ENCODE results near the gene TTYH1.
"Not testable (repeated sequence)": the region's sequence is repeated elsewhere in the genome, so short reads cannot be mapped to it uniquely, and the experiment has no call there.

The TTYH1 gene

GRCh38 chr19:54415208-54415900 is at the start of gene TTYH1:
TTYH1 (plus strand) TSS chr19:54415464; CDS start chr19:54415553, 89 bp downstream.
- H3K4me1 ChIP-seq: no peaks in the 10 kb centered on the region
- H3K27me3 ChIP-seq (ENCODE audit: control insufficient read depth, insufficient read depth, low read length): peaks cover 5% of the 10 kb centered on the region
- no peak within 1 kb of the TSS for H3K4me3 ChIP-seq (ENCODE audit: low read depth, low read length)
- no peak for TF ChIP-seq CTCF (IDR thresholded peaks at IDR 0.05)
- no peak within 1 kb of the TSS for H3K9ac ChIP-seq
- no peak within 1 kb of the TSS for H3K4me2 ChIP-seq (ENCODE audit: low read length)
- no peaks in the 10 kb centered on the region for H3K79me2 ChIP-seq
- no peak within 1 kb of the TSS for H3K27ac ChIP-seq
- no peak within 1 kb of the TSS for H2AFZ ChIP-seq
- no peaks in the 10 kb centered on the region for H3K36me3 ChIP-seq (ENCODE audit: control insufficient read depth, insufficient read depth, low read length)
- no peaks in the 10 kb centered on the region for H3K9me3 ChIP-seq (ENCODE audit: control insufficient read depth, low read length)

GRCh38 chr19:54365798-54366197 is 49.5 kb upstream of the TTYH1 start:
- H3K27ac ChIP-seq; H3K4me1 ChIP-seq; H3K36me3 ChIP-seq (ENCODE audit: control insufficient read depth, insufficient read depth, low read length); H3K27me3 ChIP-seq (ENCODE audit: control insufficient read depth, insufficient read depth, low read length); H3K79me2 ChIP-seq; H3K9ac ChIP-seq; H3K4me3 ChIP-seq (ENCODE audit: low read depth, low read length); H3K4me2 ChIP-seq (ENCODE audit: low read length); H3K9me3 ChIP-seq (ENCODE audit: control insufficient read depth, low read length); H2AFZ ChIP-seq: not testable (repeated sequence)

- Histone ChIP-seq H3K4me2 (ENCODE audit: low read length) (no peak overlapping the region), H3K9ac (no peak overlapping the region), H3K36me3 (ENCODE audit: control insufficient read depth, insufficient read depth, low read length) (no peaks in the 10 kb centered on the region), H3K27me3 (ENCODE audit: control insufficient read depth, insufficient read depth, low read length) (no peaks in the 10 kb centered on the region), H3K79me2 (no peaks in the 10 kb centered on the region), H3K4me1 (no peaks in the 10 kb centered on the region), H3K27ac (no peak overlapping the region), H2AFZ (no peak overlapping the region), H3K9me3 (ENCODE audit: control insufficient read depth, low read length) (no peaks in the 10 kb centered on the region), H3K4me3 (ENCODE audit: low read depth, low read length) (no peak overlapping the region)
- no peak for TF ChIP-seq CTCF (IDR thresholded peaks at IDR 0.05)
Observed at GRCh38 chr19:54366811-54367210, 48.5 kb upstream of the TTYH1 start.

GRCh38 chr19:54369082-54369687 is 46.1 kb upstream of the TTYH1 start:
- H3K9me3 ChIP-seq (ENCODE audit: control insufficient read depth, low read length): no peaks in the 10 kb centered on the region
- H3K4me2 ChIP-seq (ENCODE audit: low read length): no peak overlapping the region
- H3K27ac ChIP-seq: no peak overlapping the region
- H2AFZ ChIP-seq: no peak overlapping the region
- no peaks in the 10 kb centered on the region for H3K27me3 ChIP-seq (ENCODE audit: control insufficient read depth, insufficient read depth, low read length)
- no peak overlapping the region for H3K4me3 ChIP-seq (ENCODE audit: low read depth, low read length)
- H3K4me1 ChIP-seq: no peaks in the 10 kb centered on the region
- H3K79me2 ChIP-seq: no peaks in the 10 kb centered on the region
- no peak for TF ChIP-seq CTCF (IDR thresholded peaks at IDR 0.05)
- H3K36me3 ChIP-seq (ENCODE audit: control insufficient read depth, insufficient read depth, low read length): no peaks in the 10 kb centered on the region
- H3K9ac ChIP-seq: no peak overlapping the region

- H3K9ac ChIP-seq; H3K4me2 ChIP-seq (ENCODE audit: low read length); H3K27ac ChIP-seq; H3K4me1 ChIP-seq; H3K36me3 ChIP-seq (ENCODE audit: control insufficient read depth, insufficient read depth, low read length); H3K9me3 ChIP-seq (ENCODE audit: control insufficient read depth, low read length); H3K27me3 ChIP-seq (ENCODE audit: control insufficient read depth, insufficient read depth, low read length); H3K79me2 ChIP-seq; H2AFZ ChIP-seq; H3K4me3 ChIP-seq (ENCODE audit: low read depth, low read length): not testable (repeated sequence)
Observed at GRCh38 chr19:54369688-54370433, 45.4 kb upstream of the TTYH1 start.

GRCh38 chr19:54370434-54370796 is 44.8 kb upstream of the TTYH1 start:
- not testable (repeated sequence) for H2AFZ ChIP-seq; H3K27ac ChIP-seq; H3K4me2 ChIP-seq (ENCODE audit: low read length); H3K4me3 ChIP-seq (ENCODE audit: low read depth, low read length); H3K9me3 ChIP-seq (ENCODE audit: control insufficient read depth, low read length); H3K27me3 ChIP-seq (ENCODE audit: control insufficient read depth, insufficient read depth, low read length); H3K4me1 ChIP-seq; H3K36me3 ChIP-seq (ENCODE audit: control insufficient read depth, insufficient read depth, low read length); H3K79me2 ChIP-seq; H3K9ac ChIP-seq

- H3K9me3 ChIP-seq (ENCODE audit: control insufficient read depth, low read length); H3K27ac ChIP-seq; H3K36me3 ChIP-seq (ENCODE audit: control insufficient read depth, insufficient read depth, low read length); H3K4me1 ChIP-seq; H2AFZ ChIP-seq; H3K27me3 ChIP-seq (ENCODE audit: control insufficient read depth, insufficient read depth, low read length); H3K4me3 ChIP-seq (ENCODE audit: low read depth, low read length); H3K4me2 ChIP-seq (ENCODE audit: low read length); H3K79me2 ChIP-seq; H3K9ac ChIP-seq: not testable (repeated sequence)
Observed at GRCh38 chr19:54371453-54371852, 43.8 kb upstream of the TTYH1 start.
